C4-2B (cell line): ENCODE data around the gene TSPAN11.

Experiments used
- H3K27ac ChIP-seq: fragments of 450-650 bp; 2 replicates; pipeline ENCODE4 v1.5.1; 2017
- CTCF ChIP-seq: fragments of 450-650 bp; conservative IDR thresholded peaks from 2 replicates; pipeline ENCODE4 v1.5.1; 2017; ENCODE audit warnings: mild to moderate bottlenecking
- ZFX ChIP-seq: fragments of 450-650 bp; IDR thresholded peaks from 2 replicates; pipeline ENCODE4 v1.6.1; 2017

The TSPAN11 gene

GRCh38 chr12:30974746-30975500 is 48.4 kb downstream of the TSPAN11 start:
- TF ChIP-seq ZFX, result no peak
- TF ChIP-seq CTCF, result no peak
- H3K27ac ChIP-seq, result no peak overlapping the region

GRCh38 chr12:30975581-30975980 is 49.0 kb downstream of the TSPAN11 start:
- no peak overlapping the region for H3K27ac ChIP-seq
- TF ChIP-seq ZFX, result no peak
- no peak for TF ChIP-seq CTCF

GRCh38 chr12:30976206-30976605 is 49.7 kb downstream of the TSPAN11 start:
- TF ChIP-seq CTCF (no peak), ZFX (no peak)
- H3K27ac ChIP-seq, result no peak overlapping the region

- no peak overlapping the region for H3K27ac ChIP-seq
- TF ChIP-seq CTCF (no peak), ZFX (no peak)
Measured at GRCh38 chr12:30977124-30977523, 50.6 kb downstream of the TSPAN11 start.

- TF ChIP-seq ZFX (no peak), CTCF (no peak)
Measured at GRCh38 chr12:30977537-30978349, 51.2 kb downstream of the TSPAN11 start.

GRCh38 chr12:30978639-30979038 is 52.1 kb downstream of the TSPAN11 start:
- no peak for TF ChIP-seq ZFX
- TF ChIP-seq CTCF, result no peak
- H3K27ac ChIP-seq, result no peak overlapping the region

More at GRCh38 chr12:30977537-30978349, 51.2 kb downstream of the TSPAN11 start:
- H3K27ac ChIP-seq, result no peak overlapping the region
